ENCODE results near the gene ASPHD1.
"Not testable (repeated sequence)": the region's sequence is repeated elsewhere in the genome, so short reads cannot be mapped to it uniquely, and the experiment has no call there.

ASPHD1 gene

GRCh38 chr16:29878172-29878571, 22.1 kb upstream of the ASPHD1 start:
- no peak overlapping the region for H3K4me3 ChIP-seq (ENCODE audit: low read length in 2 of 2)
- no peaks in the 10 kb centered on the region for H3K9me3 ChIP-seq (ENCODE audit: control insufficient read depth in 2 of 2, low read length in 2 of 2)
- no peak overlapping the region for H3K27ac ChIP-seq (ENCODE audit: low read length)
- H3K4me1 ChIP-seq (ENCODE audit: control insufficient read depth, insufficient read depth, low read length), result peaks cover 3% of the 10 kb centered on the region
- H3K27me3 ChIP-seq (ENCODE audit: control insufficient read depth in 1 of 2, insufficient read depth in 2 of 2, low read length in 2 of 2), result peaks cover 24 to 25% of the 10 kb centered on the region in 2 donors
- H3K9ac ChIP-seq (ENCODE audit: low read length in 2 of 2), result no peak overlapping the region
- H3K36me3 ChIP-seq (ENCODE audit: control insufficient read depth in 2 of 2, insufficient read depth in 2 of 2, low read length in 2 of 2), result no peaks in the 10 kb centered on the region

GRCh38 chr16:29881050-29881449, 19.2 kb upstream of the ASPHD1 start:
- Histone ChIP-seq H3K27me3 (ENCODE audit: control insufficient read depth in 1 of 2, insufficient read depth in 2 of 2, low read length in 2 of 2) (peaks cover 19 to 25% of the 10 kb centered on the region in 2 donors), H3K9ac (ENCODE audit: low read length in 2 of 2) (no peak overlapping the region), H3K36me3 (ENCODE audit: control insufficient read depth in 2 of 2, insufficient read depth in 2 of 2, low read length in 2 of 2) (no peaks in the 10 kb centered on the region), H3K4me3 (ENCODE audit: low read length in 2 of 2) (no peak overlapping the region), H3K4me1 (ENCODE audit: control insufficient read depth, insufficient read depth, low read length) (peaks cover 3% of the 10 kb centered on the region), H3K9me3 (ENCODE audit: control insufficient read depth in 2 of 2, low read length in 2 of 2) (no peaks in the 10 kb centered on the region), H3K27ac (ENCODE audit: low read length) (no peak overlapping the region)

GRCh38 chr16:29883987-29884386, 16.3 kb upstream of the ASPHD1 start:
- Histone ChIP-seq H3K9me3 (ENCODE audit: control insufficient read depth in 2 of 2, low read length in 2 of 2) (no peaks in the 10 kb centered on the region), H3K4me3 (ENCODE audit: low read length in 2 of 2) (no peak overlapping the region), H3K4me1 (ENCODE audit: control insufficient read depth, insufficient read depth, low read length) (no peaks in the 10 kb centered on the region), H3K36me3 (ENCODE audit: control insufficient read depth in 2 of 2, insufficient read depth in 2 of 2, low read length in 2 of 2) (no peaks in the 10 kb centered on the region), H3K27ac (ENCODE audit: low read length) (no peak overlapping the region), H3K9ac (ENCODE audit: low read length in 2 of 2) (no peak overlapping the region), H3K27me3 (ENCODE audit: control insufficient read depth in 1 of 2, insufficient read depth in 2 of 2, low read length in 2 of 2) (peaks cover 3% of the 10 kb centered on the region in 2 donors)

- not testable (repeated sequence) for H3K9me3 ChIP-seq (ENCODE audit: control insufficient read depth in 2 of 2, low read length in 2 of 2); H3K9ac ChIP-seq (ENCODE audit: low read length in 2 of 2); H3K36me3 ChIP-seq (ENCODE audit: control insufficient read depth in 2 of 2, insufficient read depth in 2 of 2, low read length in 2 of 2); H3K4me1 ChIP-seq (ENCODE audit: control insufficient read depth, insufficient read depth, low read length); H3K27ac ChIP-seq (ENCODE audit: low read length); H3K4me3 ChIP-seq (ENCODE audit: low read length in 2 of 2); H3K27me3 ChIP-seq (ENCODE audit: control insufficient read depth in 1 of 2, insufficient read depth in 2 of 2, low read length in 2 of 2)
Measured at GRCh38 chr16:29889372-29889771, 10.9 kb upstream of the ASPHD1 start.

GRCh38 chr16:29891525-29892457, 8.5 kb upstream of the ASPHD1 start:
- H3K4me3 ChIP-seq (ENCODE audit: low read length in 2 of 2), result no peak overlapping the region
- H3K27me3 ChIP-seq (ENCODE audit: control insufficient read depth in 1 of 2, insufficient read depth in 2 of 2, low read length in 2 of 2), result peaks cover 0 to 2% of the 10 kb centered on the region in 2 donors
- H3K9me3 ChIP-seq (ENCODE audit: control insufficient read depth in 2 of 2, low read length in 2 of 2), result no peaks in the 10 kb centered on the region
- no peak overlapping the region for H3K27ac ChIP-seq (ENCODE audit: low read length)
- H3K9ac ChIP-seq (ENCODE audit: low read length in 2 of 2), result no peak overlapping the region
- H3K4me1 ChIP-seq (ENCODE audit: control insufficient read depth, insufficient read depth, low read length), result no peaks in the 10 kb centered on the region
- H3K36me3 ChIP-seq (ENCODE audit: control insufficient read depth in 2 of 2, insufficient read depth in 2 of 2, low read length in 2 of 2), result no peaks in the 10 kb centered on the region

- Histone ChIP-seq H3K4me3 (ENCODE audit: low read length in 2 of 2) (no peak overlapping the region), H3K9ac (ENCODE audit: low read length in 2 of 2) (no peak overlapping the region), H3K27me3 (ENCODE audit: control insufficient read depth in 1 of 2, insufficient read depth in 2 of 2, low read length in 2 of 2) (peaks cover 4% of the 10 kb centered on the region in 2 donors), H3K4me1 (ENCODE audit: control insufficient read depth, insufficient read depth, low read length) (no peaks in the 10 kb centered on the region), H3K36me3 (ENCODE audit: control insufficient read depth in 2 of 2, insufficient read depth in 2 of 2, low read length in 2 of 2) (no peaks in the 10 kb centered on the region), H3K27ac (ENCODE audit: low read length) (no peak overlapping the region), H3K9me3 (ENCODE audit: control insufficient read depth in 2 of 2, low read length in 2 of 2) (no peaks in the 10 kb centered on the region)
Measured at GRCh38 chr16:29892458-29892813, 7.9 kb upstream of the ASPHD1 start.

- H3K9ac ChIP-seq (ENCODE audit: low read length in 2 of 2), result no peak overlapping the region
- no peak overlapping the region for H3K4me3 ChIP-seq (ENCODE audit: low read length in 2 of 2)
- H3K36me3 ChIP-seq (ENCODE audit: control insufficient read depth in 2 of 2, insufficient read depth in 2 of 2, low read length in 2 of 2), result no peaks in the 10 kb centered on the region
- peaks cover 14% of the 10 kb centered on the region in 2 donors for H3K27me3 ChIP-seq (ENCODE audit: control insufficient read depth in 1 of 2, insufficient read depth in 2 of 2, low read length in 2 of 2)
- H3K27ac ChIP-seq (ENCODE audit: low read length), result no peak overlapping the region
- H3K9me3 ChIP-seq (ENCODE audit: control insufficient read depth in 2 of 2, low read length in 2 of 2), result no peaks in the 10 kb centered on the region
- no peaks in the 10 kb centered on the region for H3K4me1 ChIP-seq (ENCODE audit: control insufficient read depth, insufficient read depth, low read length)
Measured at GRCh38 chr16:29893553-29893952, 6.7 kb upstream of the ASPHD1 start.

GRCh38 chr16:29894352-29894751, 5.9 kb upstream of the ASPHD1 start:
- H3K4me1 ChIP-seq (ENCODE audit: control insufficient read depth, insufficient read depth, low read length), result no peaks in the 10 kb centered on the region
- no peak overlapping the region for H3K4me3 ChIP-seq (ENCODE audit: low read length in 2 of 2)
- no peaks in the 10 kb centered on the region for H3K36me3 ChIP-seq (ENCODE audit: control insufficient read depth in 2 of 2, insufficient read depth in 2 of 2, low read length in 2 of 2)
- peaks cover 17 to 18% of the 10 kb centered on the region in 2 donors for H3K27me3 ChIP-seq (ENCODE audit: control insufficient read depth in 1 of 2, insufficient read depth in 2 of 2, low read length in 2 of 2)
- H3K9me3 ChIP-seq (ENCODE audit: control insufficient read depth in 2 of 2, low read length in 2 of 2), result no peaks in the 10 kb centered on the region
- H3K9ac ChIP-seq (ENCODE audit: low read length in 2 of 2), result no peak overlapping the region
- no peak overlapping the region for H3K27ac ChIP-seq (ENCODE audit: low read length)

- Histone ChIP-seq H3K9me3 (ENCODE audit: control insufficient read depth in 2 of 2, low read length in 2 of 2) (no peaks in the 10 kb centered on the region), H3K4me1 (ENCODE audit: control insufficient read depth, insufficient read depth, low read length) (peaks cover 9% of the 10 kb centered on the region), H3K4me3 (ENCODE audit: low read length in 2 of 2) (no peak overlapping the region), H3K36me3 (ENCODE audit: control insufficient read depth in 2 of 2, insufficient read depth in 2 of 2, low read length in 2 of 2) (no peaks in the 10 kb centered on the region), H3K27ac (ENCODE audit: low read length) (no peak overlapping the region), H3K27me3 (ENCODE audit: control insufficient read depth in 1 of 2, insufficient read depth in 2 of 2, low read length in 2 of 2) (peaks cover 19 to 21% of the 10 kb centered on the region in 2 donors), H3K9ac (ENCODE audit: low read length in 2 of 2) (no peak overlapping the region)
Measured at GRCh38 chr16:29896841-29897240, 3.4 kb upstream of the ASPHD1 start.

- peaks cover 9% of the 10 kb centered on the region for H3K4me1 ChIP-seq (ENCODE audit: control insufficient read depth, insufficient read depth, low read length)
- peaks cover 19 to 21% of the 10 kb centered on the region in 2 donors for H3K27me3 ChIP-seq (ENCODE audit: control insufficient read depth in 1 of 2, insufficient read depth in 2 of 2, low read length in 2 of 2)
- H3K4me3 ChIP-seq (ENCODE audit: low read length in 2 of 2), result no peak overlapping the region
- H3K36me3 ChIP-seq (ENCODE audit: control insufficient read depth in 2 of 2, insufficient read depth in 2 of 2, low read length in 2 of 2), result no peaks in the 10 kb centered on the region
- no peak overlapping the region for H3K27ac ChIP-seq (ENCODE audit: low read length)
- H3K9me3 ChIP-seq (ENCODE audit: control insufficient read depth in 2 of 2, low read length in 2 of 2), result no peaks in the 10 kb centered on the region
- H3K9ac ChIP-seq (ENCODE audit: low read length in 2 of 2), result no peak overlapping the region
Measured at GRCh38 chr16:29897333-29897732, 3.0 kb upstream of the ASPHD1 start.

- Histone ChIP-seq H3K9me3 (ENCODE audit: control insufficient read depth in 2 of 2, low read length in 2 of 2) (no peaks in the 10 kb centered on the region), H3K4me1 (ENCODE audit: control insufficient read depth, insufficient read depth, low read length) (peaks cover 9% of the 10 kb centered on the region), H3K4me3 (ENCODE audit: low read length in 2 of 2) (no peak overlapping the region), H3K36me3 (ENCODE audit: control insufficient read depth in 2 of 2, insufficient read depth in 2 of 2, low read length in 2 of 2) (no peaks in the 10 kb centered on the region), H3K9ac (ENCODE audit: low read length in 2 of 2) (no peak overlapping the region), H3K27me3 (ENCODE audit: control insufficient read depth in 1 of 2, insufficient read depth in 2 of 2, low read length in 2 of 2) (peaks cover 19 to 21% of the 10 kb centered on the region in 2 donors), H3K27ac (ENCODE audit: low read length) (no peak overlapping the region)
Measured at GRCh38 chr16:29898135-29898803, 2.0 kb upstream of the ASPHD1 start.

Data from stomach smooth muscle (tissue), 2 donors.